SW480 (cell line): Measurements from ENCODE around the gene AOAH.

Experiments
- DNase-seq: peaks from one replicate; pipeline ENCODE4 v3.0.0-alpha.2; 2016; ENCODE audit warnings: low spot score

Gene AOAH

GRCh38 chr7:36600869-36601530 lies 123.3 kb downstream of the AOAH start:
- DNase-seq = no peak

- DNase-seq = no peak
Observed at GRCh38 chr7:36600314-36600682, 124.0 kb downstream of the AOAH start.

GRCh38 chr7:36599645-36600313 lies 124.5 kb downstream of the AOAH start:
- no peak for DNase-seq

GRCh38 chr7:36598054-36598674 lies 126.1 kb downstream of the AOAH start:
- DNase-seq = no peak

- no peak for DNase-seq
Observed at GRCh38 chr7:36597090-36597773, 127.1 kb downstream of the AOAH start.

GRCh38 chr7:36594445-36594844 lies 129.8 kb downstream of the AOAH start:
- no peak for DNase-seq

- DNase-seq = no peak
Observed at GRCh38 chr7:36591636-36592035, 132.7 kb downstream of the AOAH start.

- no peak for DNase-seq
Observed at GRCh38 chr7:36589391-36589790, 134.9 kb downstream of the AOAH start.

GRCh38 chr7:36583318-36583717 lies 141.0 kb downstream of the AOAH start:
- peak; percentile 66 for DNase-seq

- DNase-seq = no peak
Observed at GRCh38 chr7:36575832-36576231, 148.5 kb downstream of the AOAH start.

- no peak for DNase-seq
Observed at GRCh38 chr7:36573066-36573465, 151.2 kb downstream of the AOAH start.

GRCh38 chr7:36571190-36571560 lies 153.1 kb downstream of the AOAH start:
- no peak for DNase-seq

GRCh38 chr7:36570528-36571189 lies 153.6 kb downstream of the AOAH start:
- DNase-seq = no peak

- DNase-seq = no peak
Observed at GRCh38 chr7:36568452-36568849, 155.8 kb downstream of the AOAH start.

GRCh38 chr7:36567699-36568451 lies 156.4 kb downstream of the AOAH start:
- DNase-seq = no peak

- DNase-seq = no peak
Observed at GRCh38 chr7:36565792-36566356, 158.4 kb downstream of the AOAH start.

GRCh38 chr7:36564489-36564888 lies 159.8 kb downstream of the AOAH start:
- DNase-seq = no peak

GRCh38 chr7:36563706-36564327 lies 160.5 kb downstream of the AOAH start:
- DNase-seq = no peak

- no peak for DNase-seq
Observed at GRCh38 chr7:36562121-36562520, 162.2 kb downstream of the AOAH start.

- no peak for DNase-seq
Observed at GRCh38 chr7:36549029-36549428, 175.3 kb downstream of the AOAH start.

- DNase-seq = no peak
Observed at GRCh38 chr7:36547416-36547815, 176.9 kb downstream of the AOAH start.
